ENCODE results near the gene VAV2.

VAV2 gene

DNA sequence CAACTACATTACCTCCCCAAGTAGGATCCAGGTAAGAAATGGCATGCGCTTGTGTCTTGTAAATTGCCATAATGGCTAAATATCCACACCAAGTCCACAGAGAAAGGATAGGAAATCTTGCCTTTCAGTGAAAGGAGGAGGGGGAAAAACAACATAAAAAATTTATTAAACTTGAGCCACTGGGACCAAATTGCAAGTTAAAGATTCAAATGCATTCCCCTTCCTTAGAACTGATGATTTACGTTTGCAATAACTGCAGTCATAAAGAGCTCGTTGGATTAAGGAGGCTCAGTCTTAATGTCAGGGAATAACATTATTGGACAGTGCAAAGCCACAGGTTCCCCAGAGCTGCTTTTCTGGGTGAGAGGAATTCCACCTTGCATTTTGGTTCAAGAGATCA lies 161.4 kb downstream of the VAV2 start:
- no peak for DNase-seq

DNA sequence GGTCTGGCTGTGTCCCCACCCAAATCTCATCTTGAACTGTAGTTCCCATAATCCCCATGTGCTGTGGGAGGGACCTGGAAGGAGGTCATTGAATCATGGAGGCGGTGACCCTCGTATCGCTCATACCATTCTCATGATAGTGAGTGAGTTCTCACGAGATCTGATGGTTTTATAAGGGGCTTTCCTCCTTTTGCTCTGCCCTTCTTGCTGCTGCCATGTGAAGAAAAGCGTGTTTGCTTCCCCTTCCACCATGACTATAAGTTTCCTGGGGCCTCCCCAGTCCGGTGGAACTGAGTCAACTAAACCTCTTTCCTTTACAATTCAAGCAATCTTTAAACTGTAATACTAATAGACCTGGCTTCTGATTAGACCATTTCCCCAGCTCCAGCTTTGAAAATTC lies 161.8 kb downstream of the VAV2 start:
- no peak for DNase-seq

DNA sequence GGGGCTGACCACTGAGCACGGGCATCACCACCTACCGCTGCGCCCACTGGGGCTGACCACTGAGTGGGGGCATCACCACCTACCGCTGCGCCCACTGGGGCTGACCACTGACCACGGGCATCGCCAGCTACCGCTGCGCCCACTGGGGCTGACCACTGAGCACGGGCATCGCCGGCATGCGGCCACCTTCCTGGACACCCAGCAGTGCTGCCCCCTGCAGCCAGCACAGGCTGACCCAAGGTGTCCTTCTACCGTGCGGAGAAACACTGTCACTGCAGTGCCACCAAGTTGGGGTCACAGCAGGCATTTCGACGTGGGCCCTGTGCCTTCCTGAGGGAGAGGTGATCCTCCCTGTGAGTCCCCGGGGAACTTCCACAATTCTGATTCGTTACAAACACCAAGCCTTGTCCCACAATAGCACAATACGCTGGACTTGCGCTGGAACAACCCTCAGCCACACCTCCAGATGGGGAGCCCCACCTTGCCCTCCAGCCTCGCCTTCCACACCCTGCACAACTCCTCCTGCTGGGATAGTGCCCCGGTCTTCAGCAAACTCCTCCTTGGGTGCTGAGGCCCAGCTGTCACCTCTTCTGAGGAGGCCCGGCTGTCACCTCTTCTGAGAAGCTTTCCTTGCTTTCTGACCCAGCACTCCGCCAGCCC lies 163.7 kb downstream of the VAV2 start:
- DNase-seq = no peak

DNA sequence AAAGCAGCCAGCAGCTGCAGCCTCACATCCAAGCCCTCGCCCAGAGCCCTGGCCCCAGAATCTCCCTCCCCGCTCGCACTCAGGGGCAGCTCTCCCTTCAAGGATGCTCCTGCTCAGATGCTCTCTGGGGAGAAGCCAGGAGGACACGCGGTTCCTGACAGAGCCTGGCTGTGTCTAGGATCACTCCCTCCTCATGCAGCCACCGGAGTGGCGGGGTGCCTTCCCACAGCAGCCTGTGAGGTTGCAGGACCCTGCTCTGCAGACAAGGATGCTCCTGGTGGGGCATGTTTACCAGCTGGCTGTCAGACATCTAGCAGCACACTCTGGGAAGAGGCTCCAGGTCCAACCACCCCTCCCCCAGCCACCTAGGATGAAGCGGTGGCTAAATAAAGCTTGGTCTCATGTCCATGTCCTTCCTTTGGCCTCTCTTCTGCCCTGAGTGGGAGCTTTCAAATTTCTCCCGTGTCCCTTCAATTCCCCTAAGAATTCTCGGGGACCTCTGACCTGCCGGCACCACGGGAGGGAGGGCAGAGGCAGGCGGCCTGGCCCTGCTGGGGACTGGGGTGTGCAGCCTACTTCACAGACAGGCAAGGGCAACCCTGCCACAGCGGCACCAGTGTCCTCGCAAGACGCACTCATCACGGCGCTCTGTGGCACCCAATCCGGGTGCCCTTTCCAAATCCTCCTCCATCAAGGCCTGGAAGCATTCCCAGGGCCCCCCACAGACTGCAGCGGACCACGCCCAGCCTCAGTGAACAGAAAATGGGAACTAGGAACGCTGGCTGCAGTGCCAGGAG lies 165.6 kb downstream of the VAV2 start:
- DNase-seq = no peak

DNA sequence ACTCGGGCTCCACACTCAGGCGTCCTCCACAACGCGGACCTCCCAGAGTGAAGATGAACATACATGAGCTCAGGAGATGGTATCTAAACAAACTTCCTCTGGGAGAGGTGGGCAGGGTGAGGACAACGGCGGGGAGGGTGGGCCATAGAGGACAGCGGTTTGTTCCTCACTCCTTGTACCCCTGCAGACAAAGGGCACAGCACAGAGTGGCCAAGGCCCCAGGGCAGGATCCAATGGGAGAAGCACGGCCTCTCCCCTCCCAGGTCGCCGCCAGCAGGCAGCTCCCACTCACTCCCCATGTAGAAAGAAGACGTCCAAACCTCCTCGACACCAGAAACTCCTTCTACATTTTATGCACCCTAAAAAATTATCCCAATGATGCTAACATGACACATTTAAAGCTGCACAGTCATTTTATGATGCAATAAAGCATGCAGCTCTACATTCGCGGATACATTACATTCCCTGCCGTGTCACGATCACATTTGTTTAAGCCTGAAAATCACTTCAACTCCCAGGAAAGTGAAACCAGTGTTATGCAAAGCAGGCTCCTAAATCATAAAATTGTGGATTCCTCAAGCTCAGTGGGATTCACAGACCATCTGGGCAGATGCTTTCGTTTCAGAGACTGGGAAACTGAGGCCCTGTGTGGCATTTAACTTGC lies 166.4 kb downstream of the VAV2 start:
- DNase-seq = no peak

DNA sequence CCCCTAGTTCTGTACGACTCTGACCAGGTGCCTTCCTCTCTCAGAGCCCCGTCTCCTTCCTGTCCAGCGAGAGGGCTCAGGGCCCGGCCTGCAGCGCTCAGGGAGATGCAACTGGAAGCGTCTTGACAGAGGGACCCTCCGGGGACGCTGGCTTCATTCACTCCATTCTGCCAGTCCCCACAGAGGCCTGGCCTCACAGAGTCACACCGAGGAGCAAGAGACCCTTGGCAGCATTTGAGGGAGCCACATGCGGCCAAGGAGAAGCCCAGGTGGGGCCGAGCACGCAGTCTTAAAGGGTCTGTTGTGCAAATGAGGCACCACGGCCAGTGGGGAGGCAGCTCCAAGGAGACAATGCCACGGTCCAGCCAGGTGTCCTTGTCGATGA lies 167.3 kb downstream of the VAV2 start:
- DNase-seq = no peak

DNA sequence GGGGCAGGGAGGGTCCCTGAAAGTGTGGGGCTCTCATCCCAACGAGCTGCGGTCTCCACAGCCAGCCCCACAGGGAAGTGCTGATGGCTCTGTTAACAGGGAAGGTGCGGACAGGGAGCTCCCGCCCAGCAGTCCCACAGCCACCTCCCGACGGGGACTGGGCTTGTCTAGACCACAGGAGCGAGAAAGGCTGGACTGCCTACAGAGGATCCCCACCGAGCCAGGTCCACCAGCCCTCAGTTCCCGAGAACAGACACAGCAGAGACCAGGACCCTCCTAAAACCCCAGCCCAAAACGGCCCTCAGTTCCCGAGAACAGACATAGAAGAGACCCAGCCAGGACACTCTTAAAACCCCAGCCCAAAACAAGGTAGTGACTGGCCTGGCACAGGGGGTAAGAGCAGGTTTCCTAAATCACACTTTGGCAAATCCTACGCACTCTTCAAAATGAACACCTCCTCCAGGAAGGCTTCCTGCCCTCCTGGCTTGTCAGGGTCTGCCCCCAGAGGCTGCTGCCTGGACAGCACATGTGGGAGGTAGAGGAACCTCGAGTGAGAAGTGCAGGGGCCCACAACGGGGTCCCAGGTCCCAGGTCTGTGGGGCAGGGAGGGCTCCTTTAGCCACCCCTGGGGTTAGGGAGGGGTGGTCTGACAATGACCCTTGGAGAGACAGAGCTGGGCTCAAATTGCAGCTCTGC lies 167.9 kb downstream of the VAV2 start:
- no peak for DNase-seq

DNA sequence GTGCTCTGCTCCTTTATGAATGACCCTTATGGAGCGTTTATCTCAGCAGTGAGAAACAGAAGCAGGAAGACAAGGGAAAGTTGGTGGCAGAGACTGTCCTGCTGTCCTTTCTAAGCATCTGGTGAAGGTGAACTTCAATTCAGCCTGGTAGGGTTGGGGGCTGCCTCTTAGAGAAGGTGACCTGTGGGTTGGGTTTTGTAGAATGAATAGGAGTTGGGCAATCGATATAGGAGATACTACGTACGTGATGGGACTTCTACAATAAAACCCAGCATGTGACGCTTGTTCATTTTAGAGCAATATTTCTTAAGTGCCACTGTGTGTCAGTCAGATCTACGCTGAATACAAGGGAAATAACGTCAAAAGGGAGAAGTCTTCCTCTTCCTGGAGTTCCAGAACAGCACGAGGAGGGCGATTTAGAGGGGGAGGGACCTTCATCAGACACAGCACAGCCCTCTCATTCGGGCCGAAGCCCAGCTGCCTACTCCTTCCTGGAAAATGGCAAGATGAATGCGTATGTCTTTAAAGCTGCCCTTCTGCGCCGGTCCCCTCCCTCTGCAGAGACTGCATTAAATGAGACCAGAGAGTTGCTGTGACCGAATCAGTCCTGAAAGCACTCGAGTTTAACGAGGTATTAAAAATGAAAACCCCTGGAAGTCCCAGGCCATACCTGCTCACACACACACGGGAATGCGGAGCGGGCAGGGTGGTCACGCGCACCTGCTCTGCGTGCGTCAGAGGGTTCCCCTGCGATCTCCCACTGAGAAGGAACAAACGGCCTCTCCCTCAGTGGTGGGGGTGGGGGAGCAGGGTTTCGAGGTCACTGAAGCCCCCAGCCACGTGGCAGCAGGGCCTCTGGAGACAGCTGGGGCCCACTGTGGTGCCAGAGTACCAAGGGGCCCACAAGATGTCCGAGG lies 168.7 kb downstream of the VAV2 start:
- no peak for DNase-seq

DNA sequence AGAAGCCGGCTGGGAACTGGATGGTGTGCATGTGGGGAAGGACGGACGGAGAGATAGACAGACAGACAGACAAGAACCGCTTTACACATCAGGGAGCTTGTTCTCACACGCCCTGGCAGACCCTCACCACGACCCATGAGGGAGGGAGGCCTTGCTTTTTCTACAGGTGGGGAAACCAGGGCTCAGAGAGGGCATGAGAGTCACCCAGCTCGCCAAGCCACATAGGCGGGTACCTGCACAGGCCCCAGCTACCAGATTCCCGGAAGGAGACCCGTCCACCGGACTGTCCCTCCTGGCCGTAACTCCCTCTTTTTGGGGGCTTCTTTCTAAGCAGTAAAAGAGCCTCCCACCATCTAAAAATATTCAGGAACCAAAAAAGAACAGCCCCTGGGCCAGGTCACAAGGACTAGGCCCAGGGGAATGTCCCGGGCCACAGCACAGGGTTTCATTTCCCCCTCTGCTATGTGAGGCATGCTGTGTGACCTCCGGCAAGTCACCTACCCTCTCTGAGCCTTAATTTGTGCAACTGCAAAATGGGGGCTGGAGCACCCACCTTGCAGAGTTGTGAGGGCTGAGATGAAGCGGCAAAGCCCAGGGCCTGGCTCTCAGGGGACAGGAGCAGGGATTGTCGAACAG lies 169.6 kb downstream of the VAV2 start:
- no peak for DNase-seq

DNA sequence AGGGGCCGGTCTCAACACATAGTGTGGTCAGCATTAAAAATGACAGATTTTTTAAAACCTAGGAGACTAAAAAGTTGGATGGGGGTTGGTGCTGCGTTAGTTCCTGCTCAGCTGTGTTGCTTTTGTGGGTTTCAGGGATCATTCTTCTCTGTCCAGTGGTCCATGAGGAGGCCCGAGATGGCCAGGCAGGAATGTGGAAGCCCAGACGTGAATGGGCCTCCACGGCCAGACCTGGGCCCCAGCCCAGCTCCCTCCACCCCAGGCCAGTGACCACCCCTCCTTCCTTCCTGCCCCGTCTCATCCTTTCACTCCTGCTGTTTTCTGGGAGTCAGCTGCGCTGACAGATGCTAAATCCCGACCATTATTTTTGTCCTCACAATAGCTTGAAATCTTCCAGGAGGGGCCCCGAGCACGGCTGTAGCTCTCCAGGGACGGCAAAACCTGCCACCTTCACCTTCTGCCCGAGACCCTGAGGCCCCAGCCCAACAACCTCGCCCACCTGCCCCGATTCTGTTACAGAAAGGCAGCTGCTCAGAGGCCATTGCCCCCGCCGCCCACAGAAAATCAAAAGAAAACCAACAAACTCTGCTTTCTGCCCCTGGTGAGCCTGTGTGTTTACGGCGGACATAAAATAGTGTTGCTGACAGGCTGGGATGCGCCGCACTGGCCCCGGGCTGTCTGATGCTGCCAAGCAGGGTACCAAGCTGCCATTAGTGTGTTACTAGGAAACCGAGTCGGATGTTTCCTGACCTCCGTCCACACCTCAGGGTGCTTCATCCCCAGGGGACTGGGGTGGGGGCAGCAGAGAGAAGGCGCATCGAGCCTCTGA lies 170.3 kb downstream of the VAV2 start:
- DNase-seq = no peak

DNA sequence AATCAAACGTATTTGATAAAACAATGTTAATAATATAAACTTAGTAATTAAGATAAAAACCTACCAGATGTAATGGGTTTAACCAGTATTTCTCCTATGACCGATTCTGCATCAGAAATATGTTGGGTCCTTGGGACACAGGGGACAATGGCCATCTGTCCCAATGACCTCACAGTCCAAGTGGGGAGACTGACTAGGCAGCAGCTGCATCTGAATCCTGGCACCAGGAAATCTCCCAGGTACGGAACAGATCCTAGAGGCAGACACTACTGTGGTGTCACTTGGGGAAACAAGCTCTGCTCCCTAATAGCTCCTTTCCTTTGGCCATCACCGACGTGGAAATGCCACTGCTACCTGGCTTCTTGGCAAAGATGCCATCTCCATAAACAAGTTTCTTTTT lies 172.2 kb downstream of the VAV2 start:
- no peak for DNase-seq

DNA sequence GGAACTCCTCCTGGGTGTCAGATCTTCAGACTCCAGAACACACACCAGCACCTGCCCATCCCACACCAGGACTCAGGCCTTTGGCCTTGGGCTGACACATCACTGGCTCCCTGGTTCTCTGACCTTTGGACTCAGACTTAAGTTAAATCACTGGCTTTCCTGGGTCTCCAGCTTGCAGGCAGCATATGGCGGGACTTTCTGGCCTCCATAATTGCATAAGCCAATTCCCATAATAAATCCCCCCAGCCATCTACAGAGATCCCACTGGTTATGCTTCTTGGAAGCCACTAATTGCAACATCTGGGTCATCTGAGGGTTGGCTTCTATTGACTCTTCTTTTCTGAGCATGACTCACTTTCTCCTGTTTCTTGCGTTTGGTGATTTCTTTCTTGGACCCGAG lies 173.7 kb downstream of the VAV2 start:
- no peak for DNase-seq

DNA sequence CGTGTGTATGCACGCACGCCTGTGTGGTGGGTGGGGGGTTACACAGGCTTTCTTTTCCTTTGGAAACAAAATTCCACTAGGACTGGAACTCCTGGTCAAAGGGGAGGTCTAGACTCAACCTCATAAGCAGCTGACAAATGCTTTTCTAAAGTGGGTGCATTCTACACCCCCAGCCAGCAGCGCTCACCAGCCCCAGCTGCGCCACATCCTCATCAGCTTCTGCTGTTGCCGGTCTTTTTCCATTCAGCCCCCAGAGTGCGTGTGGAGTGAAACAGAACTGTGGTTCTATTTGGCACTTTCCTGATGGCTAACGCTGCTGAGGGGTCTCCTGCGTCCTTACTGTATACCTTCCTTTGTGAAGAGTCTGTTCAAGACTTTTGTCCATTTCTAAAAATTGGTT lies 176.3 kb downstream of the VAV2 start:
- no peak for DNase-seq

DNA sequence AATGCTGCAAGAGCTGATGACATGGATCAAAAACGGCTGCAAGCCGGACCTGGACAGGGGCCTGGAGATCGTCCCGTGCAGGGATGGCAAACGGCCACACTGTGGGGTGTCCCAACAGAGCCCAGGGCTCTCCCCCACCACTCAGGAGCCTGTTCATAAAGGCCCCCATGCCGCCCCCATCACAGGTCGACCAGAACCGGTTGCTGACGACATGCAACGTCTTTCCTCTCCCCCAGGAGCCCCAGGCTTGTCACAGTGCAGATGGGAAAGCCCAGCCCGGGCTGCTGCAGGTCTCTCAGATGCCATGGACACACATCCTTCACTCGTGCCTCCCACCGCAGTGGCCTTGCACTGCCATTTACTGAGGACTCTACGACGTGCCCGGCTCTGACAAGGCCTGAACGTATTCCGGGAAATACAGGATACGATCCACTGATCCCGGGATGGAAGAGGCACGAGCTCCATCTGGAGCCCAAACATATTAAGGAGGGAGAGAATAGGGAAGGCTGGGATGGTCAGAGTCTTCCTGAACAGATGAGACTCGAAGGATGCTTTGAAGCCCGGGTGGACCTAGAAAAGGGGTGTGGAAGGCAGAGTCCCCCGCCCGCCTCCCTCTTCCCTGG lies 177.4 kb downstream of the VAV2 start:
- DNase-seq = no peak

DNA sequence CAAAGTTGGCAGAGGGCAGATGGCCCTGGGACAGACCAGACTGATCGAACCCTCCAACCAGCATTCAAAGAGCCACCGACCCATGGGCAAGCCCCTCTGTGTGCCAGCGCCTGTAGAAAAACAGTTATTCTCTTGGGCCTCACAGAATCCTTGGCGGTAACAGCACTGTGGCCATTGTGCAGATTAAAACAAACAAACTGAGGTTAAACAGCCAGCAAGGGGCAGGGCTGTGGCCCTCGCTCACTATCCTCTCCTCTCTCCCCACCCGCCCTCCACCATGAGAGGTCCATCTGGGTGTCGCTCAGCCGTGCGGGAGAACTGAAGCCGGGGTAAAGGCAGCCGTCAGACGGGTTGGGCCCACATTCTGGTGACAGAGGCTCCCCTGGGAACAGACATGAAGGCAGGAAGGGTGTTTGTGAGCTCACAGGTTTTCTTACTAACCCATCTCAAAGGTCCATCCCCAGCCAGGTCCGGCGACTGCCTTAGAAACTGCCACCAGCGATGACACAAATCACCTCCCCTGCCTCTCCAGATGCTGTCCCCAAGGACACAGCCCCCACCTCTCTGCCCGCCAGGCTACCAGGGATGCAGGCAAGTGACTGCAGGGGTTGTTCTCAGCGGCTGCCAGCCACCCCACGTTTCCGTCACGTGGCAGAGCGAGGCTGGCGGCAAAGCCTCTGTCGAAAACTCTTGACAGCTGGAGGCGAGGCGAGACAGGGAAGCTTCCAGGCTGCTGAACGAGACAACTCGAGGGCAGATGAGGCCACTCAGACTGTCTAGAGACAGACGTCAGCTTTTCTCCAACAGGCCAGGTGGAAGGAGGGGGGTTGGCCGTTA lies 178.2 kb downstream of the VAV2 start:
- no peak for DNase-seq

DNA sequence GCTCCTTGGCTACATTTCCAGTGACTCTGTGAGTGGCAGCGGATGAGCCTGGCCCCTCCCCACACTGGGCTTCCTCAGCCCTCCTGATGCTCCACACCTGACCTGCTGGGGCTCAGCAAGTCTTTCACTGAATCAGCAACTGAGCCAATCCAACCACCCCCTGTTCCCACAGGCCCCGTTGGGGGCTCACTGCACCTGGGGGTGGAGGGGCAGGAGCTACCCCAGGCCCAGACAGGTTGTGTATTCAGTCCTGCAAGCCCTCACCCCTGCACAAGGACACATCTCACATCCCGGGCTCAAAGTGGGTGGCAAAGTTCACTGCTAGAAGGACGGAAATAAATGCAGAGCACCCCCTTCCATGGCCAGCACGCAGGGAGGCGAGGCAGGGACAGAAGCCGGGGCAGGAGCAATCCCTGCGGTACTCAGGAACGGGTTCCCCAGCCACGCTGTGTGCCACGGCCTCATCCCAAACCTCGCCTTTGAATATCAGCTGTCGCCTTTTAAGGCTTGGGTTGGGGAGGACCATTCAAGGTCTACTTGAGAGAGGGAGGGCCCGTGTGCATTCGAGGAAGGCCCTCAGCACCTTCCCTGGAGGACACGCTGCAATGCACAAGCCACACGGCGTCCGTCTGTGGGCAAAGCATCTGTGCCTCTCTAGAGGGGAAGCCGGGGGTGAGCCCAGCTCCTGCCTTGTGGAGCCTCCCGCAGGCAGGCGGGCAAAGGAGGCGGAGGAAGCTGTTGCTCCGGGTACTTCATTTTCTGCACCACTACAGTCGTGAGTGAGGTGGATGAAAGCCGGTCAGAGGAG lies 179.0 kb downstream of the VAV2 start:
- DNase-seq = no peak

DNA sequence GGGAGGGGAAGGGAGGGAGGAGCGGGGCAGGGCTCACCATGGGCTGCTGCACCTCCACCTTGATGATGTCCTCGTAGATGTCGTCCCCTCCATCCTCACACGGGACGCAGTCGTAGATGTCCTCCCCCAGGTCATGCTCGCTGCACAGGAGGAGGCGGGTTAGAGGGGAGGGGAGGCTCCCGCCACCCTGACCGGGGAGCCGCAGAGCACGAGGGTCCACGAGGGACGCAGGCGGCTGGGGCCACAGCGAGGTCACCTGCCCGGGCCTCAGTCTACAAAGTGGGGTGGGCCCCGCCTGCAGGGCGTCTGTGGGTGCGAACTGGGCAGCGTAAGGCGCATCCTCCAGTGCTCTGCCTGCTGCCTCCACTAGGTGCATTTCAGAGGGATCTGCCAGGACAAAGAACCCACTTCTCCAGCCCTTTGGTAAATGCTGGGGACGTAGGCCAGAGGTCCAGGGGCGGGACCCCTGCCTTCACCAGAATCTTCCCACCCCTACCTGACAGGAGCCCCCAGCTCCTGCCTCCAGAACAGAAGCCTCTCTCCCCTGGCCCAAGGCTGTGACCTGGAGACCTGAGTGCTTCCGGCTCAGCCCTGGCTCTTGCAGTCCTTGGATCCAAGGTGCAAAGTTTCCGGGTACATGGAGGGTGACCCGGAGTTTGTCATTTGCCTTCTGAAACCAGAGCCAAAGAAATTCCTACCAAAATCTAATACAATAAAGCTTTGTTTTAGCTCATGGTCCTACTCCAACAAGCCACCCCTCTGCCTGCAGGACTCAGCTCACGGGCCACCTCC lies 179.9 kb downstream of the VAV2 start:
- no peak for DNase-seq

DNA sequence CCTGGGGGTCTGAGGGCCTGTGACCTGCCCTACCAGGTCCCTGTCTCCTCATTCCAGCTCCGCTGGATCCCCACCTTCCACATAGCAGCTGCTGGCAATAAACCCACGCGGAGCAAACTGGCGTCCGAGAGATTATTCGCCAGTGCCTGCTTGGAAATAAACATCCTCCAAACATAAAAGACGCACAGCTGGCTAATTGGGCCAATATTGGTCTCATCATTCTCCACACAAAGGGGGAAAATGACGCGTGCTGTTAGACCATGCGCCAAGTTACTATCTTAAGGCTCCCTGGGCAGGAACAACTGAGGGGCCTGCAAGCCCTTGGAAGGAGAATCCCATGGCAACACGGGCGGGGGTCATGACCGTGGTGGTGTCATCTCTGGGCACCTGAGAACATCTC lies 180.7 kb downstream of the VAV2 start:
- DNase-seq = no peak
